K562 (cell line): ENCODE measurements around the gene USF2. TPM values are rescaled to one million over a fixed set of nuclear protein-coding genes. Genes with fewer than 3 reads are reported as not detected.

ENCODE experiments used
- ADNP ChIP-seq: fragments of 200-800 bp; sonication (Bioruptor generic); IDR thresholded peaks from 2 replicates; pipeline ENCODE4 v1.6.1; 2016; ENCODE audit warnings: missing genetic modification characterization, missing compliant biosample characterization
- BCOR ChIP-seq: fragments of 450-650 bp; IDR thresholded peaks from 2 replicates; pipeline ENCODE4 v1.6.1; 2016
- DEAF1 ChIP-seq: fragments of 450-650 bp; formaldehyde crosslinking; IDR thresholded peaks from 2 replicates; pipeline ENCODE4 v1.4.0; 2020; ENCODE audit warnings: mild to moderate bottlenecking, moderate library complexity
- E2F4 ChIP-seq: sonication (generic); formaldehyde crosslinking; IDR thresholded peaks from 2 replicates; pipeline ENCODE4 v1.8.0; 2022; ENCODE audit warnings: mild to moderate bottlenecking, low read depth, missing genetic modification reagents
- EP300 ChIP-seq: IDR thresholded peaks from 2 replicates; pipeline ENCODE4 v1.6.1; 2012; ENCODE audit warnings: low read length, improper control_type of control experiment
- FOXA1 ChIP-seq: fragments of 450-650 bp; IDR thresholded peaks from 2 replicates; pipeline ENCODE4 v1.6.1; 2016; ENCODE audit warnings: mild to moderate bottlenecking, borderline replicate concordance
- GABPA ChIP-seq: fragments of 200-800 bp; sonication (Bioruptor generic); conservative IDR thresholded peaks from 2 replicates; pipeline ENCODE4 v1.6.1; 2016; ENCODE audit warnings: low read depth, missing genetic modification characterization, missing compliant biosample characterization
- HDAC2 ChIP-seq: fragments of 450-650 bp; IDR thresholded peaks from 2 replicates; pipeline ENCODE4 v1.6.1; 2016; ENCODE audit warnings: mild to moderate bottlenecking
- L3MBTL2 ChIP-seq: fragments of 450-650 bp; IDR thresholded peaks from 2 replicates; pipeline ENCODE4 v1.6.1; 2016; ENCODE audit warnings: mild to moderate bottlenecking, moderate library complexity
- MBD2 ChIP-seq: sonication (generic); IDR thresholded peaks from 2 replicates; pipeline ENCODE4 v1.6.1; 2016; ENCODE audit warnings: low read depth, borderline replicate concordance
- MEIS2 ChIP-seq: fragments of 450-650 bp; IDR thresholded peaks from 2 replicates; pipeline ENCODE4 v1.6.1; 2014; ENCODE audit warnings: mild to moderate bottlenecking; ENCODE audit not compliant: partially characterized antibody
- NCOR1 ChIP-seq: fragments of 450-650 bp; IDR thresholded peaks from 2 replicates; pipeline ENCODE4 v1.6.1; 2016; ENCODE audit warnings: mild to moderate bottlenecking, moderate library complexity
- NFRKB ChIP-seq: fragments of 450-650 bp; IDR thresholded peaks from 2 replicates; pipeline ENCODE4 v1.6.1; 2016; ENCODE audit warnings: low read depth
- POLR2G ChIP-seq: fragments of 200-400 bp; formaldehyde crosslinking; IDR thresholded peaks from 2 replicates; pipeline ENCODE4 v1.6.1; 2017; ENCODE audit warnings: low read depth, mild to moderate bottlenecking, antibody characterized with exemption, low read length, moderate library complexity
- RBFOX2 ChIP-seq: fragments of 200-400 bp; formaldehyde crosslinking; IDR thresholded peaks from 2 replicates; pipeline ENCODE4 v1.6.1; 2017; ENCODE audit warnings: low read depth, mild to moderate bottlenecking, low read length, moderate library complexity
- RNF2 ChIP-seq: sonication (generic); IDR thresholded peaks from 2 replicates; pipeline ENCODE4 v1.6.1; 2016
- SMAD3 ChIP-seq: fragments of 450-650 bp; formaldehyde crosslinking; conservative IDR thresholded peaks from 2 replicates; pipeline ENCODE4 v1.4.0; 2020; ENCODE audit warnings: mild to moderate bottlenecking
- SMARCE1 ChIP-seq: fragments of 450-650 bp; IDR thresholded peaks from 2 replicates; pipeline ENCODE4 v1.7.1; 2016; ENCODE audit warnings: mild to moderate bottlenecking
- ZFP30 ChIP-seq: fragments of 250-450 bp; sonication (Bioruptor Pico); IDR thresholded peaks from 2 replicates; pipeline ENCODE4 v1.8.0; 2022; ENCODE audit warnings: moderate library complexity, mild to moderate bottlenecking, inconsistent platforms, borderline replicate concordance
- ZFX ChIP-seq: sonication (generic); formaldehyde crosslinking; IDR thresholded peaks from 2 replicates; pipeline ENCODE4 v1.8.0; 2022; ENCODE audit warnings: mild to moderate bottlenecking, missing genetic modification reagents, moderate library complexity
- polyA plus RNA-seq, 8 experiments: library from polyadenylated mRNA; depleted of rRNA in 4 of 8; stranded (reverse) in 5 of 8; unstranded in 3 of 8; fragments of >200 nt; fragmentation: Nextera tagmentation in 2 of 8; fragmentation: Illumina TruSeq in 1 of 8; extraction: Ambion mirVana in 2 of 8; extraction: Trizol in 1 of 8; gene quantifications; 2 replicates each; pipeline versions ENCODE4 v1.2.1 to v1.2.3, GENCODE V29; 2011 to 2014; ENCODE audit warnings: inconsistent platforms in 1 of 8, missing spikeins in 1 of 8
- total RNA-seq, 7 experiments: library from RNA; depleted of rRNA in 6 of 7; stranded (reverse); fragments of >200 nt in 6 of 7; fragmentation: Illumina TruSeq in 2 of 7; extraction: Trizol in 2 of 7; gene quantifications; 2 replicates each; pipeline versions ENCODE4 v1.2.1 to v1.2.3, GENCODE V29; 2011 to 2021; ENCODE audit warnings: low replicate concordance in 1 of 7
- TF ChIP-seq, protein P1 (sequence below): fragments of 450-650 bp; IDR thresholded peaks from 2 replicates; pipeline ENCODE4 v1.6.1; 2017; ENCODE audit warnings: antibody characterized with exemption, mild to moderate bottlenecking
- TF ChIP-seq, protein P2 (sequence below): fragments of 200-800 bp; sonication (Bioruptor generic); IDR thresholded peaks from 2 replicates; pipeline ENCODE4 v1.6.1; 2017; ENCODE audit warnings: missing genetic modification characterization, missing compliant biosample characterization

USF2 gene
- total and polyA plus RNA-seq, 9 of the 15 experiments (the other 6 are each of a cell fraction or from before 2014, with no cell fraction given) = 0.27 to 93.7 (median 58.4) TPM

DNA sequence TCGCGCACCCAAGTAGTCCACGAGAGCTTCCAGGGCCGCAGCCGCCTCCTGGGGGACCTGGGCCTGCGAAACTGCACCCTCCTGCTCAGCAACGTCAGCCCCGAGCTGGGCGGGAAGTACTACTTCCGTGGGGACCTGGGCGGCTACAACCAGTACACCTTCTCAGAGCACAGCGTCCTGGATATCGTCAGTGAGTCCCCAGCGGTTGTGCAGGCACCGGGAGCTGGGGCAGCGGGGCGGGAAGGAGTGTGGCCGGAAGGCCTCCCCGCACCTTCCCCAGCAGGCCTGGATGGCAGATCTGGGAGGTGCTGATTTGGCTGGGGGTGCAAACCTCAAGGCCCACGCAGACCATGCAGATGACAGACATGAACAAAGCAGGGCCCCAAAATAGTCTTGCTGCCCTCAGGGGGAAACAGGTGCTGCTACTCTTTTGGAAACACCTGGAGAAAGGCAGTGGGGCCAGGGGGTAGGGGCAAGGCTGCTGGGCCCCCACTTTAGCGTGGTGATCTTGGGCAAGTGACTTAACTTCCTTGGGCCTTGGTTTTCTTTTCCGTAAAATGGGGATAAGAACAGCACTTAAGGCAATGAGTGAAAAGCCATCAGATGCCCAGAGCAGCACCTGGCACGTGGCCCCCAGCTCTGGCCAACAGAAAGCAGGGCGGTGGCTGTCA, 27.2 kb downstream of the USF2 start (continued):
- TF ChIP-seq NCOR1 = peak; percentile 19; the same call in 1 of the 2 replicates
- TF ChIP-seq GABPA = no peak
- TF ChIP-seq HDAC2 = peak; percentile 34; the same call in 1 of the 2 replicates
- TF ChIP-seq, protein P1, sequence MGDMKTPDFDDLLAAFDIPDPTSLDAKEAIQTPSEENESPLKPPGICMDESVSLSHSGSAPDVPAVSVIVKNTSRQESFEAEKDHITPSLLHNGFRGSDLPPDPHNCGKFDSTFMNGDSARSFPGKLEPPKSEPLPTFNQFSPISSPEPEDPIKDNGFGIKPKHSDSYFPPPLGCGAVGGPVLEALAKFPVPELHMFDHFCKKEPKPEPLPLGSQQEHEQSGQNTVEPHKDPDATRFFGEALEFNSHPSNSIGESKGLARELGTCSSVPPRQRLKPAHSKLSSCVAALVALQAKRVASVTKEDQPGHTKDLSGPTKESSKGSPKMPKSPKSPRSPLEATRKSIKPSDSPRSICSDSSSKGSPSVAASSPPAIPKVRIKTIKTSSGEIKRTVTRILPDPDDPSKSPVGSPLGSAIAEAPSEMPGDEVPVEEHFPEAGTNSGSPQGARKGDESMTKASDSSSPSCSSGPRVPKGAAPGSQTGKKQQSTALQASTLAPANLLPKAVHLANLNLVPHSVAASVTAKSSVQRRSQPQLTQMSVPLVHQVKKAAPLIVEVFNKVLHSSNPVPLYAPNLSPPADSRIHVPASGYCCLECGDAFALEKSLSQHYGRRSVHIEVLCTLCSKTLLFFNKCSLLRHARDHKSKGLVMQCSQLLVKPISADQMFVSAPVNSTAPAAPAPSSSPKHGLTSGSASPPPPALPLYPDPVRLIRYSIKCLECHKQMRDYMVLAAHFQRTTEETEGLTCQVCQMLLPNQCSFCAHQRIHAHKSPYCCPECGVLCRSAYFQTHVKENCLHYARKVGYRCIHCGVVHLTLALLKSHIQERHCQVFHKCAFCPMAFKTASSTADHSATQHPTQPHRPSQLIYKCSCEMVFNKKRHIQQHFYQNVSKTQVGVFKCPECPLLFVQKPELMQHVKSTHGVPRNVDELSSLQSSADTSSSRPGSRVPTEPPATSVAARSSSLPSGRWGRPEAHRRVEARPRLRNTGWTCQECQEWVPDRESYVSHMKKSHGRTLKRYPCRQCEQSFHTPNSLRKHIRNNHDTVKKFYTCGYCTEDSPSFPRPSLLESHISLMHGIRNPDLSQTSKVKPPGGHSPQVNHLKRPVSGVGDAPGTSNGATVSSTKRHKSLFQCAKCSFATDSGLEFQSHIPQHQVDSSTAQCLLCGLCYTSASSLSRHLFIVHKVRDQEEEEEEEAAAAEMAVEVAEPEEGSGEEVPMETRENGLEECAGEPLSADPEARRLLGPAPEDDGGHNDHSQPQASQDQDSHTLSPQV = 0 out of 2 replicates have a peak, but pooled peaks have one; percentile 59
- no peak for TF ChIP-seq SMAD3 (CRISPR knock-in tag)
- TF ChIP-seq, protein P2, sequence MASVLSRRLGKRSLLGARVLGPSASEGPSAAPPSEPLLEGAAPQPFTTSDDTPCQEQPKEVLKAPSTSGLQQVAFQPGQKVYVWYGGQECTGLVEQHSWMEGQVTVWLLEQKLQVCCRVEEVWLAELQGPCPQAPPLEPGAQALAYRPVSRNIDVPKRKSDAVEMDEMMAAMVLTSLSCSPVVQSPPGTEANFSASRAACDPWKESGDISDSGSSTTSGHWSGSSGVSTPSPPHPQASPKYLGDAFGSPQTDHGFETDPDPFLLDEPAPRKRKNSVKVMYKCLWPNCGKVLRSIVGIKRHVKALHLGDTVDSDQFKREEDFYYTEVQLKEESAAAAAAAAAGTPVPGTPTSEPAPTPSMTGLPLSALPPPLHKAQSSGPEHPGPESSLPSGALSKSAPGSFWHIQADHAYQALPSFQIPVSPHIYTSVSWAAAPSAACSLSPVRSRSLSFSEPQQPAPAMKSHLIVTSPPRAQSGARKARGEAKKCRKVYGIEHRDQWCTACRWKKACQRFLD = no peak
- no peak; the same call in 1 of the 2 replicates for TF ChIP-seq RNF2
- peak; percentile 47; the same call in 1 of the 2 replicates for TF ChIP-seq RBFOX2
- TF ChIP-seq POLR2G = 0 out of 2 replicates have a peak, but pooled peaks have one; percentile 30
- peak; percentile 61 for TF ChIP-seq BCOR
- no peak for TF ChIP-seq E2F4 (CRISPR knock-in tag)
- TF ChIP-seq MBD2 = no peak
- TF ChIP-seq EP300 = peak; percentile 17; the same call in 1 of the 2 replicates
- no peak for TF ChIP-seq NFRKB
- TF ChIP-seq MEIS2 = peak; percentile 34
- peak; percentile 51 for TF ChIP-seq ZFX (CRISPR knock-in tag)
- TF ChIP-seq DEAF1 (CRISPR knock-in tag) = no peak
- no peak; the same call in 1 of the 2 replicates for TF ChIP-seq ADNP (tag)
- TF ChIP-seq ZFP30 (CRISPR knock-in tag) = no peak
- TF ChIP-seq L3MBTL2 = 0 out of 2 replicates have a peak, but pooled peaks have one; percentile 46
- TF ChIP-seq FOXA1 = no peak
- TF ChIP-seq SMARCE1 = no peak
